ENCODE results near the gene SYT9.

GRCh38 chr11:7450836-7451235 lies 199.1 kb downstream of the SYT9 start:
- TF ChIP-seq CTCF (IDR thresholded peaks at IDR 0.05) (no peak), POLR2A (IDR thresholded peaks at IDR 0.05) (no peak), POLR2AphosphoS5 (IDR thresholded peaks at IDR 0.05) (no peak)

All from suprapubic skin (tissue), 4 donors.